ENCODE data around the gene SLC35F6. TPM values are rescaled to one million over a fixed set of nuclear protein-coding genes. Genes with fewer than 3 reads are reported as not detected.

The SLC35F6 gene
- polyA plus RNA-seq, 1 donor (not counting 4 experiments of a cell fraction or from before 2014, with no cell fraction given) = 25.7 TPM

GRCh38 chr2:26729311-26729710 lies 34.8 kb upstream of the SLC35F6 start:
- Histone ChIP-seq H3K4me3 (ENCODE audit: control insufficient read depth in 2 of 3, extremely low read depth in 1 of 3, insufficient read depth in 2 of 3, low read depth in 1 of 3, low read length in 3 of 3) (no peak overlapping the region), H3K79me2 (ENCODE audit: control insufficient read depth, insufficient read depth, low read length) (no peaks in the 10 kb centered on the region), H4K20me1 (ENCODE audit: control insufficient read depth, extremely low read depth, insufficient read depth, low read length) (no peaks in the 10 kb centered on the region), H3K9me1 (ENCODE audit: control insufficient read depth, extremely low read depth, insufficient read depth, low read length) (no peaks in the 10 kb centered on the region), H3K4me2 (ENCODE audit: control insufficient read depth, extremely low read depth, insufficient read depth, low read depth, low read length) (no peak overlapping the region), H3K27me3 (ENCODE audit: control insufficient read depth, extremely low read depth, insufficient read depth, low read length) (peaks cover 6% of the 10 kb centered on the region), H3K36me3 (ENCODE audit: control insufficient read depth in 2 of 2, extremely low read depth in 1 of 2, insufficient read depth in 2 of 2, low read length in 2 of 2) (no peaks in the 10 kb centered on the region), H3K9ac (ENCODE audit: control insufficient read depth, extremely low read depth, insufficient read depth, low read length) (no peak overlapping the region), H3K9me3 (ENCODE audit: control insufficient read depth, low read depth, low read length) (no peaks in the 10 kb centered on the region), H2AFZ (ENCODE audit: control insufficient read depth, low read length) (no peak overlapping the region), H3K4me1 (ENCODE audit: control insufficient read depth, extremely low read depth, insufficient read depth, low read length) (no peaks in the 10 kb centered on the region), H3K27ac (ENCODE audit: control insufficient read depth, insufficient read depth, low read length) (no peak overlapping the region)
- DNase-seq (ENCODE audit: low read depth, low spot score) = no peak
- FAIRE-seq = no peak
- dilution Hi-C loops (cut with MboI; ENCODE audit: extremely low pct_ligation_motif_present, low sequenced_read_pairs) = no loop called here
- TF ChIP-seq CTCF (optimal IDR thresholded peaks at IDR 0.05 in 1 of 3, IDR thresholded peaks at IDR 0.05 in 1 of 3, conservative IDR thresholded peaks at IDR 0.05 in 1 of 3; ENCODE audit: extremely low read depth in 1 of 3, insufficient read depth in 2 of 3, low read length in 3 of 3) (no peak), EZH2 (IDR thresholded peaks at IDR 0.05; ENCODE audit: low read length) (no peak)

GRCh38 chr2:26730549-26731344 lies 33.3 kb upstream of the SLC35F6 start:
- no peak for FAIRE-seq
- dilution Hi-C loops (cut with MboI; ENCODE audit: extremely low pct_ligation_motif_present, low sequenced_read_pairs) = no loop called here
- TF ChIP-seq EZH2 (IDR thresholded peaks at IDR 0.05; ENCODE audit: low read length) = no peak
- Histone ChIP-seq H3K79me2 (ENCODE audit: control insufficient read depth, insufficient read depth, low read length) (no peaks in the 10 kb centered on the region), H2AFZ (ENCODE audit: control insufficient read depth, low read length) (no peak overlapping the region), H3K36me3 (ENCODE audit: control insufficient read depth in 2 of 2, extremely low read depth in 1 of 2, insufficient read depth in 2 of 2, low read length in 2 of 2) (no peaks in the 10 kb centered on the region), H4K20me1 (ENCODE audit: control insufficient read depth, extremely low read depth, insufficient read depth, low read length) (no peaks in the 10 kb centered on the region), H3K27me3 (ENCODE audit: control insufficient read depth, extremely low read depth, insufficient read depth, low read length) (peaks cover 6% of the 10 kb centered on the region), H3K4me3 (ENCODE audit: control insufficient read depth in 2 of 3, extremely low read depth in 1 of 3, insufficient read depth in 2 of 3, low read depth in 1 of 3, low read length in 3 of 3) (no peak overlapping the region), H3K9me3 (ENCODE audit: control insufficient read depth, low read depth, low read length) (no peaks in the 10 kb centered on the region), H3K27ac (ENCODE audit: control insufficient read depth, insufficient read depth, low read length) (no peak overlapping the region), H3K4me1 (ENCODE audit: control insufficient read depth, extremely low read depth, insufficient read depth, low read length) (no peaks in the 10 kb centered on the region), H3K9me1 (ENCODE audit: control insufficient read depth, extremely low read depth, insufficient read depth, low read length) (no peaks in the 10 kb centered on the region), H3K4me2 (ENCODE audit: control insufficient read depth, extremely low read depth, insufficient read depth, low read depth, low read length) (no peak overlapping the region), H3K9ac (ENCODE audit: control insufficient read depth, extremely low read depth, insufficient read depth, low read length) (no peak overlapping the region)
- DNase-seq (ENCODE audit: low read depth, low spot score) = no peak

Data from keratinocyte (primary cell).